ENCODE measurements around the gene HIGD2A.

Gene HIGD2A

DNA sequence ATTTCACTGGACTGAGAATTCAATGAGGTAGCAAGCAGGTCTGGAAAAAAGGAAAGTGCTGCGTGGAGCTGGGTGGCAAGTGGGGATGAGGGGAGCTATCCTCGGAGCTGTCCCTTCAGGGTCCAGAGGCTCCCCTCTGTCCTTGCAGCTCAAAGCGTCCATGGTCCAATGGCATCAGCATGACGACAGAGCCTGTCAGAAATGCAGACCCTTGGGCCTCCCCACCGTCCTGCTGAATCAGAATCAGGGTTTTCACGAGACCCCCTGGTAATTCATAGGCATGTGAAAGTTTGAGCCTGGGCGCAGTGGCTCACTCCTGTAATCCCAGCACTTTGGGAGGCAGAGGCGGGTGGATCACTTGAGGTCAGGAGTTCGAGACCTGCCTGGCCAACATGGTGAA, 5.5 kb downstream of the HIGD2A start:
- no peak for DNase-seq (ENCODE audit: low read depth)
- TF ChIP-seq, protein P1, sequence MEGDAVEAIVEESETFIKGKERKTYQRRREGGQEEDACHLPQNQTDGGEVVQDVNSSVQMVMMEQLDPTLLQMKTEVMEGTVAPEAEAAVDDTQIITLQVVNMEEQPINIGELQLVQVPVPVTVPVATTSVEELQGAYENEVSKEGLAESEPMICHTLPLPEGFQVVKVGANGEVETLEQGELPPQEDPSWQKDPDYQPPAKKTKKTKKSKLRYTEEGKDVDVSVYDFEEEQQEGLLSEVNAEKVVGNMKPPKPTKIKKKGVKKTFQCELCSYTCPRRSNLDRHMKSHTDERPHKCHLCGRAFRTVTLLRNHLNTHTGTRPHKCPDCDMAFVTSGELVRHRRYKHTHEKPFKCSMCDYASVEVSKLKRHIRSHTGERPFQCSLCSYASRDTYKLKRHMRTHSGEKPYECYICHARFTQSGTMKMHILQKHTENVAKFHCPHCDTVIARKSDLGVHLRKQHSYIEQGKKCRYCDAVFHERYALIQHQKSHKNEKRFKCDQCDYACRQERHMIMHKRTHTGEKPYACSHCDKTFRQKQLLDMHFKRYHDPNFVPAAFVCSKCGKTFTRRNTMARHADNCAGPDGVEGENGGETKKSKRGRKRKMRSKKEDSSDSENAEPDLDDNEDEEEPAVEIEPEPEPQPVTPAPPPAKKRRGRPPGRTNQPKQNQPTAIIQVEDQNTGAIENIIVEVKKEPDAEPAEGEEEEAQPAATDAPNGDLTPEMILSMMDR (IDR thresholded peaks at IDR 0.05; ENCODE audit: low read depth, low read length, missing control alignments) = no peak
- in situ Hi-C loops (cut with HindIII; ENCODE audit: low sequenced_read_pairs) = no loop called here
- no peak overlapping the region for H3K4me3 ChIP-seq (ENCODE audit: low read depth, low read length)

DNA sequence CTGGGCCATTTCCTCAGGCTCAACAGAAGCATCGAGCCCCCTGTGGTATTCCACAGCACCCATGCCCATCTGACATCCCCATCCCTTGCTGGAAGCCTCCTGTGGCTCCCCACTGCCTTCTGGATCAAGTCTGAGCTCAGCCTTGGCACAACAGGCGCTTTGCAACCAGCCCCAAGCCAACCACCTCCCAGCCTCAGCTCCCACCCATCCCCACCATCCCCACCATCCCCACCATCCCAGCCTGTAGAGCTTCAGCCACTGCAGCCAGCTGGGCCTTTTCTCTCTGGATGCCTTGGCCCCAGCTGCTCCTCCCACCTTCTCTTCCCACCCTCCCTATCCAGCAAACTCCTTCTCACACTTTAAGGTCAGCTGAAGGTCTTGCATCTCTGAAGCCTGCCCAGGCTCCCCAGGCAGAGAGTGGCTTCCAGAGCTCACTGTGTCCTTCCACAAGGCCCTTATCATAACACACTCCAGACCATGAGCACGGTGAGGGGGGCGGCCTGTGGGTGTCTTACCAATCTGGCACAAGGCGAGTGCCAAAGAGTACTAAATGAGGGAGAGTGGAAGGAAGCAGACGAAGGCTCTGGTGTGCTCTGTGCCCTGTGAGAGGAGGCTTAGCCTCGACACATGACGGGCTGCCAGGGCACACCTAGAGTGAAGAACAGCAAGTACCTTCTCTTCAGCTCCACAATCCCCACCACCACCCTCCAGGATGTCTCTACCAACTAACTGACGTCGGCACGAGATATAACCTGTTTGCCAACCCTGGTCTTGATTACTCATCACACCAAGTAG, 6.5 kb downstream of the HIGD2A start:
- TF ChIP-seq, protein P1 (IDR thresholded peaks at IDR 0.05; ENCODE audit: low read depth, low read length, missing control alignments) = no peak
- in situ Hi-C loops (cut with HindIII; ENCODE audit: low sequenced_read_pairs) = no loop called here
- DNase-seq (ENCODE audit: low read depth) = no peak
- no peak overlapping the region for H3K4me3 ChIP-seq (ENCODE audit: low read depth, low read length)

DNA sequence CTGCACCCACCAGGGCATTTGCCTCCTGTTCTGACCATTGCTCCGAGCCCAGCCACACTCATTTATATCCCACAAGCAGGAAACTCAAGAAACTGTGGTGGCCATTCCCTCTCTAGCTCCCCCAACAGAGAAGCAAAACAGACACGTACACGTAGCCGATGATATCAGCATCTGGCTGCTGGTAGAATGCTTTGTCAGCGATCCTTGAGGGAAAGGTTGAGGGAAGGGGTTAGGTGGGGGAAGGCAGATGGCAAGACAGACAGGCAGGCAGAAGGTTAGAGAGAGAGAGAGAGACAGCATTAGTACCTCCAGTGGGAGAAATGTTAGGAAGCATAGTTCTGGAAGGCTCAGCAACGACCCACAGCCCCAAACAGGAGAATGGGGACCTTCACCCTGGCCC, 7.8 kb downstream of the HIGD2A start:
- H3K4me3 ChIP-seq (ENCODE audit: low read depth, low read length) = no peak overlapping the region
- no peak for DNase-seq (ENCODE audit: low read depth)
- in situ Hi-C loops (cut with HindIII; ENCODE audit: low sequenced_read_pairs) = no loop called here
- TF ChIP-seq, protein P1 (IDR thresholded peaks at IDR 0.05; ENCODE audit: low read depth, low read length, missing control alignments) = no peak

DNA sequence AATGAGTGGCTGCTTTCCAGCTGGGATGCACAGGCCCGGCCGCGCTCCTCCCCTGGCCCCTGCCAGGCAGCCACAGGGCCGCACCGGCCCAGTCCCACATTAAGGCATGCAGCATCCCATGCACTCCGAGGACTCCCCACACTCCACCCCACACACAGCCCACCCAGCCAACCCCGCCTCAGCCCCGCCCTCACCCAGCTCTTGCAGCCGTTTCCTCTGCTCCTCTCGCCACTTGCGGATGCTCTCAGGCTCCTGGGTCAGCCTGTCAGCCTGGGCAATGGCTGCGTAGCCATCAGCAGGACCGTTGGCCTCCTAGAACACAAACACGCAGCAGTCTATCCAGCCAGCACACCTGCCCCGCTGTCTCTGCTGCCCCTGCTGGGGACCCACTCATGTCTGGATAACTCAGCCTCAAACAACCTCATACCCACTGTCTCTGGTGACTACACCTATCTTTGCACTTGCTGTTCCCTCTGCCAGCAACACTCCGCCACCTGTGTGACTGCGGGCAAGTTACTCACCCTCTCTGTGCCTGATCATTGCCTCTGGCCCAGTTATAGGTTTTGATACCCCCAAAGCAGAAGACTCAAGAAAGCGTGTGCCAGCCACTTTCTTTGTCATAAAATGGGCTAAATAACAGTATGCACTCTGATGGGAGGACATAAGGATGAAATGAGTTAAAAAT, 9.3 kb downstream of the HIGD2A start:
- H3K4me3 ChIP-seq (ENCODE audit: low read depth, low read length) = no peak overlapping the region
- TF ChIP-seq, protein P1 (IDR thresholded peaks at IDR 0.05; ENCODE audit: low read depth, low read length, missing control alignments) = no peak
- in situ Hi-C loops (cut with HindIII; ENCODE audit: low sequenced_read_pairs) = no loop called here
- no peak for DNase-seq (ENCODE audit: low read depth)

DNA sequence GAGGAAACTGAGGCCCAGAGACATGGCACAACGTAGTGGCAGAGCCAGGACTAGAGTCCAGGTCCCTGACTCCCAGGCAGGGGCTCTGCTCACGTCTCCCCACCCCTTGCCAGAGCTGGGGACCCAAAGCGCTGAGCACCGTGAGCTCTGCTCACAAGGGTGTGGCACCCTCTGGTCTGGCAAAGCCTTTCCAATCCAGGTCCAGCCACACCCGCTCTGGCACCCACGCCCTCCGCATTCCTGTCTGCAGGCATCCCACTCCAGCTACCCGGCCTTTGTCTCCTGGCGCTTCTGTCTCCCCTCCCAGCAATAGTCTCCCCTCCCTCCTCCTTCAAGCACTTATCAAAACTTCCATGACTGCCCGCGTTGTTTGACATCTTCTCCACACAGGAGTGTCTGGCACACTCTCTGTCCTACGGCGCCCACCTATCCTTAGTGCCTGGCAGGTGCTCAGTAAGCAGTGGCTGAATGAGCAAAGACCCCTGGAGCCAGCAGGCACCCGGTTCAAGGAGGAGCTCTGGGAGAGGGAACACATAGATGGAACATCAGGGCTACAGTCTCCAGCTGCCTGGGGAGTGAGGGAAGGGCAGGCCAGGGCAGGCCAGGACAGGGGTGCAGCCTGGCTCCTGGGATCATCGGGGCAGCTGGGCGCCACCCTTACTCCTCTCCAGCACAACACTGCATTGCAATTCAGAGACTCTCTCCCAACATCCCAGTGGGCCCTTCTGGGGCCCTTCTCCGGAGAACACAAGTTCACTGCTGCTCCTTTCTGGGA, 12.0 kb downstream of the HIGD2A start:
- in situ Hi-C loops (cut with HindIII; ENCODE audit: low sequenced_read_pairs) = no loop called here
- no peak for DNase-seq (ENCODE audit: low read depth)
- TF ChIP-seq, protein P1 (IDR thresholded peaks at IDR 0.05; ENCODE audit: low read depth, low read length, missing control alignments) = no peak
- H3K4me3 ChIP-seq (ENCODE audit: low read depth, low read length) = no peak overlapping the region

Data from astrocyte of the cerebellum (primary cell).